Measurements from ENCODE around the gene TSEN2.
"Not testable (repeated sequence)": the region's sequence is repeated elsewhere in the genome, so short reads cannot be mapped to it uniquely, and the experiment has no call there.

Gene TSEN2

DNA sequence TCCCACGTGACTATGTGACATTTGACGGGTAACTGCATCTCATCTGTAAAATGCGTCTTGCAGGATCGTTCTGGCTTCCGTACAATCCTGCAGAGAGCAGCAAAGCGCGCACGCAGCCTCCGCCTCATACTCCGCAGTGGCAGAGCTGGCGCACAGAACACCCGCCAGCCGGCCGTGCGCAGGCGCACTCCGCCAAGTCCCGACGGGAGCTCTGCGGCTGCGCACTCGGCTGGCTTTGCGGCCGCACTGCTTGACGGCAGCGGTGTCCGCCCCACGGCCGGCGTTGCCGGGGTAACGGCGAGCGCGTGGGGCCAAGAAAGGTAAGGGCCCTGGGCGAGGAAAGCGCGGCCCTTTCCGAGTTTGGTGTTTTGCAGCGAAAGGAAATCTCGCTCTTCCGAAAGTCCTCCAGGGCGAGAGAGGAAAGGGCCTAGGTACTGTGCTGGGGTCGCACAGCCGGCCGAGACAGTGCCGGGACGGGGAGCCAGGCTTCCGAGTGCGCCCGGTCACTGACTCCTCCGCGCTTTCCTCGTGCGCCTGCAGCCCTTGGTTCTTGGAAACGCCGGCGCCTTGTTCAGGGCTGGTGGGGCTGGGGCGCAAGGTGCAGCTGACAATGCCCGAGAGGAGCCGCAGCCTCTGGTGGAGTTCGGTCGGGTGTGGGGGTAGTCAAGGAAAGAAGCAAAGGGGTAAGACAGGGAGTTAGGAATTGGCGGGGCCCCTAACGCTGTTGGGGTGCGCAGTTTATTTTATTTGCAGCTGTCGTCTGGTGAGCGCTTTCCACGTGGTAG is at the start of gene TSEN2:
TSEN2 (plus strand) TSS at position 283 of the 785 bp plus-strand sequence. CDS start 5,321 bp downstream, outside the sequence.
- DNase-seq (ENCODE audit: low read depth): peak; percentile 92

DNA sequence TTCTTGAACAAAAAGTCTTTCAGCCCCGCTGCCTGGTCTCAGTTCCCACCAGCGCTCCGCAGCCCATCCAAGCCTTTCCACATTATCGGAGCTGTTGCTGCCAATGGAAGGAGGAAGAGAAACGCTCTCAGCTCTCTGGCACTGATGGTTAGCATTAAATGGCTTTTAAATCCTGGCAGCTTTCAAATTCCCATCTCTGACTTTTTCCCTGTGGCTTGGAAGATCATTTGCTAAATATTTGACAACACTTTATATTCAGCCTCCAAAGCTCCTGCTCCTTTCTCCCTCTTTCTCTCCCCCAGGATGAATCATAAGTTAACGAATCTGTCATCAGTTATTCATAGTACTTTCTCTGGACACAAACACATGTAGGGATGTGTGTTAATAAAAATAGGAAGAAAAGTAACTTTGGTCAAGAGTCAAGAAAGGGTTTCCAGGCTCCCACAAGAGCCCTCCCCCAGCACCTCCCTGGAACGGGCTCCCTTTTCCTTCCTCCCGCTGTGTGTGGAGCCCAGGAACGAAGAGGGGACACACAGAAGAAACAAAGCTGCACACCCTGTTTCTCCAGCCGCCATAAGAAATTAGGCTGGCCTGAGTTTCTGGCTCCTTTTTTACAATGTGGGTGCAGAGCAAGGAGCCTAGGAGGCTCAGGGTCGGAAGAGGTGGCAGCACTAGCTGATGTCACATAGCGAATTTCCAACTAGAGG is 47.6 kb upstream of the TSEN2 start:
- peak; percentile 56 for DNase-seq (ENCODE audit: low read depth)

DNA sequence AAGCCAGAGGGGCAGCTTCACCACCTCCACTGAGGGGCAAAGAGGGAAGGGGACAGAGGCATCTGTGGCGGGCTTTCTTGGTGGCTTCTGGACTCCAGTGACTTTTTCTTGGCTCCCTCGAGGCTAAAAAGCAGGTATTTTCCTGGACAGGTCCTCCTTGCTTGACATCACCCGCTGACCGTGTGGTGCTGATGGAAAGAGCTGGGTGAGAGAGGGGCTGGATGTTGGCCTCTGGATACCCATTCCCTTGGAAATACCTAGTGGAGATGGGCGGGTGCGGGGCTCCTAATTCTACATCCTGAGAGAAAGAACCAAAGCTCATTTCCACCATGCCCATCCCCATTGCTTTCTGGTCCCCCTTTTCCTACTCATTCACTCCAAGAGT is 47.1 kb upstream of the TSEN2 start:
- no peak for DNase-seq (ENCODE audit: low read depth)

DNA sequence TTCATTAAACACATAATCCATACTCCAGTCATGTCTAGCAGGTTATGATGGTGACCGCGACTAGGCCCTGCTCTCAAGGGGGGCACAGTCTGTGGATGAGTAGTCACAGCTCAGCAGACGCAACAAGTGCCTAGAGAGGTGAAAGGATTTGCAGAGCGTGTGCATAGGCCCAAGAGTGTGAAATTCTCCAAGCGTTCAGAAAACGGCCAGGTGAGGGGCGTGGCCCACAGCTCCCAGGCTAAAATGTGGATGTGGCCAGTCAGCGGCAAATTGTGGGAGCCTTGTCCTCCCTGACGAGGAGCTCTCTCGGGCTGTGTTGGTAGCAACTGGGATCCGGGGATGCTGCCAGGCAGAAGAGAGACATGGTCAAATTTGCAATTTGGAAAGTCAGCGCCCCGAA is 46.4 kb upstream of the TSEN2 start:
- no peak for DNase-seq (ENCODE audit: low read depth)

DNA sequence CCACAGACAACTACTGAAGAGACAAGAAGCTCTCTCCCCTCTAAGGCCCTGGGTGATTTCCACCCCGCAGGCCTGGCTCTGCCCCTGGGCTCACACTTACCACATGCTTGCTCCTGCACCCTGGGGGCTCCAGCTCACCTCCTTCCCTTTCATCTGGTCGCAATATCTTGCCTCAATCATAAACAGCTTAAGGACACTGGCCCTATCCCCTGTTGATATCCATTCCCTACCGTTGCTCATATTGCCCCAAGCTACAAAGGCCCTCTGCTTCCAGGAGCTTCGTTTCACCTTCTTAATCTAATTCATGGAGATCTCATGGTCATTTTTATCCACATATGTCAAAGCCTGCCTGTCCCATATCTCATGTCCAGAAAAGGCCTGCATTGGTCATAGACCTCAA is 46.0 kb upstream of the TSEN2 start:
- no peak for DNase-seq (ENCODE audit: low read depth)

DNA sequence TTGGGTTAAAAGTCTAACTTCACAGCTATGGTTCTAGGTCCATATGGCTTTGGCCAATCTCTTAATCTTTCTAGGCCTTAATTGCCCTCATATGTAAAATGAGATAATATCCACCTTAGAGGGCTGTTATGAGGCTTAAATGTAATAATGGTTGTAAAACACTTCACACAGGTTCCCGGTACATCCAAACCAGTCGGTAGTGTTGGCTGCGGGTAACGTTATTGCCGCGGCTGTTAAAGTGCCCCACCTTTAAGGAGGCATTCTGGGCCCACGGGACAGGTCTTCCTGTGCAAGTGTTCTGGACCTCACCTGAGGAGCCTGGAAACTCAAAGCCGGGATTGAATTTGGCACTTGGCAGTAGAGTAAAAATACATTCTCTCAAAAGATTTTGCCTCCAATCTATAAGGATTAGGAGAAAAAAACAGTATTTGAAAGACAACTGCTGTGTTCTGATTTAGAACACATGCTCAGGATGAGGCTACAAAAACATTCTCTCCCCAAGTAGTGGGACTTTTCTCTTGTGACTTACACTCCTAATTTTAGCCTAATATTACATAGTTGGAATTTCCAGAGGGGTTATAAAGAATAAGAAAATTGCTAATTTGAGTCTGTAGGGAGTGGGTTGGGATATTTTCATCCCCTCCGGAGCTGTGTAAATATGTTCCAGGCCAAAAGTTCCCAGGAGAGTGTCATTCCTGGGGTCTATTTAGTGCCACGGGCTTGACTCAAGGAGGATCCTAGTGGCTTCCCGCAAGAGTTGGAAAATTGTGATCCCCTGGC is 44.9 kb upstream of the TSEN2 start:
- no peak for DNase-seq (ENCODE audit: low read depth)

DNA sequence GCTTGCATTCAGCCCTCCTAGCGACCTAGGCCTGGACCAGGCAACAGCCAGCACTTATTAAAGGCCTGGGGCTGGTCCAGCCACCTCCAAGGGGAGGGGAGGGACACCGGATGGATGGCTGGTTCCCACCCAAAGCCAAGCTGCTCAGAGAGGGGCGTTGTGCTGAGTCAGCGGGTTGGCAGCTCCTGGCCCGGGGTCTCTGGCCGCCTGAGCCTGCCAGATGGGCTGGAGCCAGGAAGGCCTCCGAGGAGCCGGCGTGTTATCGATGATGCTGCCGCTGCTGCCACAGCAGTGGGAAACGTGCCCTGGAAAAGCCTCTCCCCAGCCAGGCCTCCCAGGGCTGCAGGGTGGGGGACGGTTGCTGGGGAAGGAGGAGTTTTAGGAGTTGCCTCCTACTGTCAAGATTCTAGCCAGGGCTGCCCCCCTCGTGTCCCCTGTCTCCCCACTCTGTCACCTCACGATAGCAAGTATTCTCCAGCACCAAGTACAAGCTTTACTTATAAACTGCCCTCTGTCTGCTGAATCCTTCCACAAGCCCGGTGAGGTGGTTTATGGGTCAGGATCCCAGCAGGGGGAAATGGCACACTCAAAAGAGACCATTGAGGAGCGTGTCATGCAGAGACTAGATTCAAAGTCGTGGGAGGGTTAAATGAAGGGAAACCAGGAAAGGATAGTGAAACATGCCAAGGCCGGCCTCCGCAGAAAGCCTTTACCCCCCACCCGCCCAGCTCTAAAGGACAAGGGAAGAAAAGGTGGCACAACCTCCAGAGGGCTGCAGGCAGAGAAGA is 43.2 kb upstream of the TSEN2 start:
- DNase-seq (ENCODE audit: low read depth): no peak

DNA sequence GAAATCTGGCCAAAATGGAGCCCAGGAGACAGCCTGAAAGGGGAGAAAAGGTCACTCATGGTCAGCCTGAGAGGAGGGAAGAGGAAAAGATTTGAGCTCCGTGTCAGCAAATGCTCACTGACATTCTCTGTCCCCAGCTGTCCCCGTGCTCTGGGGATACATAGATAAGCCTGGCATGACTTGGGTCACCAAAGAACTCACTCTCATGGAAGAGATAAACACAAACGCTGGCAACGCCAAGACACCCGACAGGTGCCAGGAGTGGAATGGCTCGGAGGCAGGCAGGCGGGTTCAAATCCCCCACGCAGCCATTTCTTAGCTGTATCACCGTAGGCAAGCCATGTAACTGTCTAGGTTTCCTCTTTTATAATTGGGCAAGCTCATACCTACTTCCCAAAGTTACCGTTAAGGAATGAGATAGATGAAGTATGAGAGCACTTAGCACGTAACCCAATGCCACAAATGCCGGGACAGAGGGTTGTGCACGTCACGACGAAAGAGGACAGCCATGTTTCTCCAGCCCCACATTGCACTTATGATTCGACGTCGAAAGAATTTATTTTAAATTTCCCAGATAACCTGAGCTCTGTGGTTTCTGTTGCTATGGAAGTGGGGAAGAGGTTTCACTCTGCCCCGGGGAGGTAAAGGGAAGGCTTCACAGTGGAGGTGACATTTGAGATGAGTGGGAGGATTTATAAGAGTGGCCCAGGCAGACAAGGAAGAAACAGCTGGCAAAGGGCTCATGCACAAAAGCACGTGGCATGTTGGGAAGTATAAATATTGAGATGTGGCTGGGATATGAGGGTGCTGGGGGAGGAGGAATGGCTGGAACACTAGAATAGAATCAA is 41.4 kb upstream of the TSEN2 start:
- no peak for DNase-seq (ENCODE audit: low read depth)

DNA sequence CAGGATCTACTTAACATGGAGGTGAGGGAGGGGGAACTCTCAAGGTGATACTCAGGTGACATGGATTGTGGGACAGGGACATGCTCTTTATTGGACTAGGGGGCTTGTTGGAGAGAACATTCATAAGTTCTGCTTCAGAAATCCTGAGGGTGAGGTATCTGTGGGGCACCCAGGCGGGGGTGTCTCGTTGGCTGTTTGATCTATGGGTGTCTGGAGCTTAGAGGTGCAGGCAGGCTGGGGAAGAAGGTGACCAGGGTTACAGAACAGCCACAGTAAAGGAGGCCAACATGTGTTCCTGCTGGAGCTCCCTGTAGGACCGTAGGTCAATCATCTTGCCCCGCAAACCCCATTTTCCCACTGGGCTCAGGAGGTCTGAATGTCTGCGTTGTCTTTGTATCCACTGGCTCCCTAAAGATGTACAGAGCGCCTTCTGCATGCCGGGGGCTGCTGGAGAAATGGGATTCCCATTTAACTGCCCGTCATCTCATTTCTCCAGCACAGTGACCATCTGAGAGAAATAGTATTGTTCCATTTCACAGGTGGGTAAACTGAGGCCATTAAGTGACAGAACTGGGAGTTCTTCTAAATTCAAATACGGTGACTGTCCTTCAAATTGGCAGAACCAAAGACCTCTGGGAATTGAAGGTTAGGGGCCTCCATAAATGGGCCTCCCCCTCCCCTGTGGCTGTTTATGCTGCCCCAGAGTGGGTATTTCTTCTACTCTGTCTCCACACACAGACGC is 40.3 kb upstream of the TSEN2 start:
- DNase-seq (ENCODE audit: low read depth): no peak

DNA sequence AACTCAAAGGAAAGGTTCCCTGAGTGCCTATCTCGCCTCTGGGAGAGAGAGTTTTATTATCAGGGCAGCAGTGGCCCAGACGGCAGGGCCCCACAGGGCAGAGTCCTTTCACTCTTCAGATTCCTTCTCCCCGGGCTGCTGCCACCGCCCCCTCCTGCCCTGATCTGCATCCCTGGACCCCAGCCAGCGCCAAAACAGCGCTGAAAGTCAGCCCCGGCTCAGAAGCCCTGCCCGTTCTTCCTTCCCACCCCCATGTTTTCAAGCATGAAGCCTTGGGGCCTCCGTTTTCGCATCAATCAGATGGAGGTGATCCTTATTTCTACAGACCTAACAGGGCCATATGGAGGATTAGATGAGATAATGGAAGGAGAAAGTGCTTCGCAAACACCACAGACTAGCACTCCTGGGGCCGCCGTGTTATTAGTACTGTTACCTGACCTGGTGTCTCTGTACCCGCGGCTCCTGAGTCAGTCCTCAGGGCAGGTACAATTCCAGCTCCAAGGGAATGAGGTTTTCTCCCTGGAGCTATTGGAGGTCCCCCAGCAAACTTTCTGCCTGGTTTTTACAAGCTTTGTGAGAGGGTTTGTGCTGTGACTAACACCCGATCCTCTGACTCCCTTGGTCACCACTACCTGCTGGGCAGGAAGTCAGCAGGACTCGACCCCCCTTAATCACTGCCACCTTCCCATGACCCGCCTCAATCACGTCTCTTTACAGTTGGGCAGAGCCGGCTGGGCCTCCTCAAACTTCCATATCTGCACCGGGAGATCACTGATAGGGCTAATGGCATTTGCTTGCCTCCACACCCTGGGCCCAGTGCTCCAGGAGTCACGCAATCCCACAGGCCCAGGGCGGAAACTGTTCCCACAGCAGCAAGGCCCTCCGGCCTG is 39.5 kb upstream of the TSEN2 start:
- peak; percentile 65 for DNase-seq (ENCODE audit: low read depth)

DNA sequence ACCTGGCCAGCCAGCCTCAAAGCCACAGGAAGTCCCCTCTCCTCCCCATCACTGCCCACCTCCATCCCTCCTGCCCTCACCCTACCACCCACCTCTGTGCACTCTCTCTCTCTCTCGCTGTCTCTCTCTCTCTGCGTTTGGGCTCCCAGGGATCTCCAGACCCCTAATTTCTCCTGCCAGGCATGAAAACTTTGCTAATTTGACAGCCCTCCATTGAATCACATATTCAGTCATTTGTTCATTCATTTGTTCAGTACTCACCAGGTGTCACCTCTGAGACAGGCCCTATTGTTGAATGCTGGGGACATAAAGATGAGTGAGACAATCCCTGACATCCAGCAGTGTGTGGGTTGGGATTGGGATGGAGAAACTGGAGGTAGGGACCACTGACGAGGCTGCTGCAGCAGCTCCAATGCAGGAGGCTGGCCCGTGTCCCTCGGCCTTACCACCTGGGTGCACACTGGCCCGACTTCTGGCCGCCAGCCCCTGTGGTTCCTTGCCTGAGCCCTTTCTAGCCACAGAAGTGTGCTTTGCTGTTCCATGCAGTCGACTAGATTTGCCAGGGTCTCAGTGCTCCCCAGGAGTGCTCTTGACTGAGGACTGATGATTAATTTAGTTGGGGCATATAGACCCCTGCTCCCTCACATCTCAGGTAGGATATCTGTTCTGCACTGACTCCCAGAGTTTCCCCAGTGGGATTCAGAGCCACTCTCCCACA is 38.6 kb upstream of the TSEN2 start:
- no peak for DNase-seq (ENCODE audit: low read depth)

DNA sequence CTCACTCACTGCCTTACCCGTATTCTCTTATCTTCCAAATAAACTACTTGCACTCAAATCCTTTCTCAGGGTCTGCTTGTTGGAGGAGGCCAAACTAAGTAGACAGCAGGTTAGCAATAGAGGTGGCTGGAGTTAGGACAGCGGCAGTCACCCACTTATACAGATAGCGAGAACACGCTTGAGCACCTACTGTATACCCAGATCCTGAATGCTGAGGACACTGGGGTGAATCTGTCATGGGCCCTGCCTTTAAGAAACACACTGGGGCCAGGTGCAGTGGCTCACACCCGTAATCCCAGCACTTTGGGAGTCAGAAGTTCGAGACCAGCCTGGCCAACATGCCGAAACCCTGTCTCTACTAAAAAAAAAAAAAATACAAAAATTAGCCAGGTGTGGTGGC is 38.0 kb upstream of the TSEN2 start:
- no peak for DNase-seq (ENCODE audit: low read depth)

DNA sequence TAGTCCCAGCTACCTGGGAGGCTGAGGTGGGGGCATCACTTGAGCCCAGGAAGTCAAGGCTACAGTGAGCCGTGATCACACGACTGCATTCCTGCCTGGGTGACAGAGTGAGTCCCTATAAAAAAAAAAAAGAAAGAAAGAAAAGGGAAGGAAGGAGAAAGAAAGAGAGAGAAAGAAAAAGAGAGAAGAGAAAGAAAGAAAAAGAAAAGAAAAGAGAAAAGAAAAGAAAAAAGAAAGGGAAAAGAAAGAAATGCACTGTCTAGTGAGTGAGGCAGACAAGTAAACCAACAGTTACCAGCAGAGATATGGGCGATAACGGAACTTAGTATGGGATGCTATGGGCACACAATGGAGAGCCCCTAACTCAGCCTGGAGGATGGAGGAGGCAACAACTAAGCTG is 37.2 kb upstream of the TSEN2 start:
- DNase-seq (ENCODE audit: low read depth): no peak

DNA sequence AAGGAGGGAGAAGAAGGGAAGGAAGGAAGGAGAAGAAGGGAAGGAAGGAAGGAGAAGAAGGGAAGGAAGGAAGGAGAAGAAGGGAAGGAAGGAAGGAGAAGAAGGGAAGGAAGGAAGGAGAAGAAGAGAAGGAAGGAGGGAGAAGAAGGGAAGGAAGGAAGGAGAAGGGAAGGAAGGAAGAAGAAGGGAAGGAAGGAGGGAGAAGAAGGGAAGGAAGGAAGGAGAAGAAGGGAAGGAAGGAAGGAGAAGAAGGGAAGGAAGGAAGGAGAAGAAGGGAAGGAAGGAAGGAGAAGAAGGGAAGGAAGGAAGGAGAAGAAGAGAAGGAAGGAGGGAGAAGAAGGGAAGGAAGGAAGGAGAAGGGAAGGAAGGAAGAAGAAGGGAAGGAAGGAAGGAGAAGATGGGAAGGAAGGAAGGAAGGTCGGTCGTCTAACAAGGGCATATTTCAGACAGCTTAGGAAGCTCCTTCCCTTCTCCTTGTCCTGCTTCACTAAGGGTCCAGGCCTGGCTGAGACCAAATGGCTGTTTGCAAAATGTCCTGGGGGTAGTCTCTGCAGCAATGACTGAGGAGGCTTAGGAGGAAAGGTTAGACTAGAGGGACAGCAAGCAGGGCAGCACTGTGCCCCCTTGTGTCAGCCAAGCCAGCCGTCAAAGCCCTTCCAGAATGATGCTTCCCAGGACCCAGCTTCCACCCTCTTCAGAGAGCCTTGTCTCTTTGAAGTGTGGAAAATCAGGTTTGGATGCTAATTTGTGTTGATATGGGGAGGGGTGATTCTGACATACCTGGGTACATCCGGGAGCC is 35.7 kb upstream of the TSEN2 start:
- not testable (repeated sequence) for DNase-seq (ENCODE audit: low read depth)

DNA sequence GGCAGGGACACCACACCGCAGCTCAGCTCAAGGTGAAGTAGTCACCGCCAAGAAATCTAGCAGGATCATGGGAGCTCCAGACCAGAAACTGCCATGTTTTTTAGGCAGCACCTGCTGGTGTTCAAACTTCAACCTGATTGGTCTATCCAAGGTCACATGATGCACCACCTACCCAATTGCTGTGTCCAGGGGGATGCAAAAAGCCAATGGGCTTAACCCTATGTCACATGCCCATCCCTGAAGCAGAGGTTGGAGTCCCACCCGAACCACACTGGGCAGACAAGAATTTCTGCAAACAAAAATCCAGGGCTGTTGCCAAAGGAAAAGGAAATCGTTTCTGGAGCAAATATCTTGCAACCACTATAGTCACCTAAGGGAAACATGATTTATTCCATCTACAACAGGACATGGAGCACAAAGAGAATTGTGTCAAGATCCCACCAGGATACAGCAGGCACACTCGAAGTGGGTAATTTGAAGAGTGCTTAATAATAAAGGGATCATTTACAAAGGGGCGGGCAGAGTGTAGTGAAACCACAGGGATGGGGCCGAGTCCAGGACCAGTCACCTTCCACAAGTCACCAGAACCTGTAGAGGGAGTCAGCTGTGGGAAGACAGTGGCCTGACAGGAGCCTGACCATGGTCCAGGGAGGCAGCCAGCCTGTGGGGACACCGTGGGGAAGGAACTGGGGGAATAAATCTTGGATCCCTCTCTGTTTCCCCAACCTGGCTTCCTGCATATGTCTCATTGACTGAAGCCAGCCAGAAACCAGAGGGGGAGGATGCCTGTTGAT is 34.2 kb upstream of the TSEN2 start:
- DNase-seq (ENCODE audit: low read depth): no peak

DNA sequence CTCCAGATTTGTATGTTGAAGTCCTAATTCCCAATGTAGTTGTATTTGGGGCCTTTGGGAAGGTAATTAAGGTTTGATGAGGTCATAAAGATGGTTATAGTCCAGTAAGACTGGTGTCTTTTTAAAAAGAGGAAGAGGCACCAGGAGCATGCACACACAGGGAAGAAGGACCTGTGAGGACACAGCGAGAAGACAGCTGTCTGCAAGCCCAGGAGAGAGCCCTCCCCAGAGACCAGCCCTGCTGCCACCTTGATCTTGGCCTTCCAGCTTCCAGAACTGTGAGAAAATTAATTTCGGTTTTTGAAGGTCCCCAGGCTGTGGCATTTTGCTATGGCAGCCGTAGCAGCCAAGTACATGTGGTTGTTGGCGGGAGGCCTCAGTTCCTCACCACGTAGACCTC is 32.8 kb upstream of the TSEN2 start:
- no peak for DNase-seq (ENCODE audit: low read depth)

DNA sequence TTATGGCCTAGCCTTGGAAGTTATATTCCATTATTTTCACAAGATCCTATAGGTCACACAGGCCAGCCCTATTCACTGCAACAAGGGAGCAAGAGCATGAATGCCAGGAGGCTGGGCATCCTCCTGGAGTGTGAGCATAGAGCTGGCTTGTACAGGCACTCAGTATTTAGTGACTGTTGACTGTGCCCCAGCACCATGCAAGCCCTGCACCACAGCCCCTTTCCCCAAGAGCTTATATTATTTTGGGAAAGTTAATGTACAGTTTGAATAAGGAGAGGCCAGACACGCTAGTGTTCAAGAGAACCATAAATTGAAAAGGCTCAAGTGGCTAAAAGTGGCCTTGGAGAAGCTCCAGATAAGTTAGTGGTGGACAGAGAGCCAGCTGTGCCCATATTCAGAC is 32.3 kb upstream of the TSEN2 start:
- no peak for DNase-seq (ENCODE audit: low read depth)

All from ELR (cell line).